Upper lobe of right lung (tissue), 1 donor: ENCODE data around the gene ZNF431. TPM values are rescaled to one million over a fixed set of nuclear protein-coding genes. Genes with fewer than 3 reads are reported as not detected.
"Not testable (repeated sequence)": the region's sequence is repeated elsewhere in the genome, so short reads cannot be mapped to it uniquely, and the experiment has no call there.

ENCODE experiments used
- ATAC-seq: fragments of 200-7000 bp; cut with Tn5 transposase; one replicate; pipeline ENCODE4 v1.9.1; 2020; ENCODE audit warnings: mild to moderate bottlenecking, moderate library complexity
- DNase-seq: peaks from one replicate; pipeline ENCODE4 v3.0.0-alpha.2; 2020
- H3K27ac ChIP-seq: fragments of 200-600 bp; one replicate; pipeline ENCODE4 v1.8.0; 2022
- H3K27me3 ChIP-seq: fragments of 200-600 bp; one replicate; pipeline ENCODE4 v1.8.0; 2022; ENCODE audit warnings: mild to moderate bottlenecking
- H3K36me3 ChIP-seq: fragments of 200-600 bp; one replicate; pipeline ENCODE4 v1.8.0; 2022
- H3K4me1 ChIP-seq: fragments of 200-600 bp; one replicate; pipeline ENCODE4 v1.8.0; 2022
- H3K4me3 ChIP-seq: fragments of 200-600 bp; one replicate; pipeline ENCODE4 v1.8.0; 2022; ENCODE audit warnings: mild to moderate bottlenecking
- H3K9me3 ChIP-seq: fragments of 200-600 bp; one replicate; pipeline ENCODE4 v1.8.0; 2022
- CTCF ChIP-seq: fragments of 200-600 bp; IDR thresholded peaks from one replicate; pipeline ENCODE4 v1.8.0; 2022; ENCODE audit warnings: antibody characterized with exemption
- intact Hi-C: fragments of 100-400 bp; cut with DNase I; formaldehyde crosslinking; loops from one replicate; pipeline ENCODE4 v1.11.0; 2022
- total RNA-seq: library from RNA; stranded (reverse); fragmentation: NEBNext Ultra II Directional; extraction: Animal tissue kit (Norgen Biotek cat#: 25700); gene quantifications from one replicate; pipeline ENCODE4 v1.2.1, GENCODE V29; 2021
- donor health status: DM: no; HTN: yes; CAD: no; lungs with severe emphysema.

ZNF431 gene
- total RNA-seq, 1 donor from 2014 or later = 24.5 TPM

GRCh38 chr19:21134934-21135366, 6.9 kb upstream of the ZNF431 start:
- no peak for TF ChIP-seq CTCF
- H3K36me3 ChIP-seq = no peaks in the 10 kb centered on the region
- no peak for DNase-seq
- H3K4me3 ChIP-seq = no peak overlapping the region
- intact Hi-C loops = no loop called here
- H3K4me1 ChIP-seq = no peaks in the 10 kb centered on the region
- no peaks in the 10 kb centered on the region for H3K27me3 ChIP-seq
- ATAC-seq = no peak
- H3K9me3 ChIP-seq = no peaks in the 10 kb centered on the region
- no peak overlapping the region for H3K27ac ChIP-seq

- intact Hi-C loops = no loop called here
- Histone ChIP-seq H3K36me3 (no peaks in the 10 kb centered on the region), H3K27ac (no peak overlapping the region), H3K4me1 (no peaks in the 10 kb centered on the region), H3K4me3 (no peak overlapping the region), H3K27me3 (no peaks in the 10 kb centered on the region), H3K9me3 (no peaks in the 10 kb centered on the region)
- DNase-seq (no peak), ATAC-seq (no peak)
- TF ChIP-seq CTCF = no peak
These were observed 6.4 kb upstream of the ZNF431 start for GRCh38 chr19:21135433-21135832.

- no peak for TF ChIP-seq CTCF
- Histone ChIP-seq H3K4me3 (no peak overlapping the region), H3K36me3 (no peaks in the 10 kb centered on the region), H3K9me3 (no peaks in the 10 kb centered on the region), H3K27me3 (no peaks in the 10 kb centered on the region), H3K27ac (no peak overlapping the region), H3K4me1 (no peaks in the 10 kb centered on the region)
- intact Hi-C loops = no loop called here
- no peak for ATAC-seq
- no peak for DNase-seq
These were observed 3.7 kb upstream of the ZNF431 start for GRCh38 chr19:21138130-21138529.

GRCh38 chr19:21141006-21141405, 834 bp upstream of the ZNF431 start:
- H3K27me3 ChIP-seq, ATAC-seq, H3K4me1 ChIP-seq, H3K36me3 ChIP-seq, H3K9me3 ChIP-seq, H3K27ac ChIP-seq, intact Hi-C loops, H3K4me3 ChIP-seq, DNase-seq: not testable (repeated sequence)

- peaks cover 25% of the 10 kb centered on the region for H3K36me3 ChIP-seq
- H3K4me1 ChIP-seq = no peaks in the 10 kb centered on the region
- no peak overlapping the region for H3K27ac ChIP-seq
- no peaks in the 10 kb centered on the region for H3K27me3 ChIP-seq
- no peak overlapping the region for H3K4me3 ChIP-seq
- intact Hi-C loops = no loop called here
- ATAC-seq (no peak), DNase-seq (no peak)
- no peak for TF ChIP-seq CTCF
- H3K9me3 ChIP-seq = no peaks in the 10 kb centered on the region
These were observed 1.6 kb downstream of the ZNF431 start for GRCh38 chr19:21143428-21143827.

- no peak overlapping the region for H3K27ac ChIP-seq
- H3K9me3 ChIP-seq = no peaks in the 10 kb centered on the region
- no peak for DNase-seq
- intact Hi-C loops = no loop called here
- no peaks in the 10 kb centered on the region for H3K27me3 ChIP-seq
- TF ChIP-seq CTCF = no peak
- H3K4me1 ChIP-seq = no peaks in the 10 kb centered on the region
- ATAC-seq = no peak
- H3K4me3 ChIP-seq = no peak overlapping the region
- peaks cover 25% of the 10 kb centered on the region for H3K36me3 ChIP-seq
These were observed 2.0 kb downstream of the ZNF431 start for GRCh38 chr19:21143854-21144253.
